HUDEP-2 (cell line): Measurements from ENCODE around the gene PAPSS1.
"Not testable (repeated sequence)": the region's sequence is repeated elsewhere in the genome, so short reads cannot be mapped to it uniquely, and the experiment has no call there.

ENCODE experiments used
- DNase-seq, 76 experiments: peaks; one replicate each; lab custom pipeline; 2025; ENCODE audit not compliant: unreplicated experiment in 76 of 76; lab: John Stamatoyannopoulos, UW

PAPSS1 gene

DNA sequence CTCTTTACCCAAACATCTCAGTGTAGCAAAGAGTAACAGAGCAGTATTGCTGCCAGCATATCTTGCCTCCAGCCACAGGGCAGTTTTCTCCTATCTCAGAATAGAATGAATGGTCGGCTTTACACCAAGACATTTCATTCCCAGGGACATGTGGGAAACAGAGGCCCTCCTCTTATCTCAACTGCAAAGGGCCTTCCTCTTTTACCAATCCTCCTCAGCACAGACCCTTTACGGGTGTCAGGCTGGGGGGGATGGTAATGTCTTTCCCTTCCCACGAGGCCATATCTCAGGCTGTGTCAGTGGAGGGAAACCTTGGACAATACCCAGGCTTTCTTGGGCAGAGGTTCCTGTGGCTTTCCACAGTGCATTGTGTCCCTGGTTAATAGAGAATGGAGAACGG is 9.0 kb upstream of the PAPSS1 start:
- not testable (repeated sequence) for DNase-seq

GRCh38 chr4:107726131-107726925 is 6.3 kb upstream of the PAPSS1 start:
- DNase-seq, result not testable (repeated sequence)

GRCh38 chr4:107725281-107725859 is 5.3 kb upstream of the PAPSS1 start:
- DNase-seq, result no peak

DNA sequence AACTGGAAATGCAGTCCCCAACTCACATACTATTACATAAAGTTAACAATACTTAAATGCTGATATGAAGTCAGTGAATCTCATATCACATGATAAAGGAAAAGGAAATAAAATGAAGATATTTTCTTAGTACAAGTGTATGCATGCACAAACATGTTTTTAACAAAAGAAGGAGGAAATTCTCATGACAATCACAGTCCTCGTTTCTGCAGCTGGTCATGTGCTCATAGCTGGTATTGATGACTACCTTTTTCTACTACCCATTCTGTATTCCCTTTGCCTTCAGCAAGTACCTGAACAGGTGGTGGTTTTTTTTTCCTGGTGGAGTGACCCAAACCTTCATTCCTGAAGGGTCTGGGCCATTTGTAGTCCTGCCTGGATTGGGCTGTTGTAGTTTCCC is 3.3 kb upstream of the PAPSS1 start:
- DNase-seq, result not testable (repeated sequence)

DNA sequence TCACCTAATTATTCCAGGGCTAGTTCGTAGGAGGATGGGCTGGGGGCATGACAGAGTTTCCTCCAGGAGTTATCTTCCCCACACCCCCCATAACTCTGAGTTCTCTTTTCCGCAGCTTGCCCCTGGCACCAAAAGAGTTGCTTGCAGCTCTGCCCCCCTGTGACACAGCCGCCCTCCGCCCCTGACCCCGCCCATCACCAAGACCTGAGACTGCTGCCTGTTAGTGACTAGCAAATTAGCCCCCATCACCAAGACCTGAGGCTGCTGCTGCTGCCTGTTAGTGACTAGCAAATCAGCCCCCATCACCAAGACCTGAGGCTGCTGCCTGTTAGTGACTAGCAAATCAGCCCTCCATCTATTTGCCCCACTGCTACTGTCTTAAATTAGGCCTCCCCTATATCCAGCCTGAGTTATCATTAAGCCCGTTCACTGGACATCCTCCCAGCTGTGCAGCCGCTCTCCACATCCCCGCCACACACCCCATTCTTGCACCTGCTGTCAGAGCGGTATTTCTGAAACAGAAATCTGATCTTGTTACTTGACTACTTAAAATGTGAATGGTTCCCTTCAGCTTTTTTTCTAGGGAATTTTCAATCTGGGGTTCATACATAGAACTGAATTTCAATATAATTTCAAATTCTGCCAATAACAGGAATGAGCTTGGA is 1.5 kb upstream of the PAPSS1 start:
- DNase-seq, result peak in 8 of 76 experiments; percentile 1 to 11 (median 4)

DNA sequence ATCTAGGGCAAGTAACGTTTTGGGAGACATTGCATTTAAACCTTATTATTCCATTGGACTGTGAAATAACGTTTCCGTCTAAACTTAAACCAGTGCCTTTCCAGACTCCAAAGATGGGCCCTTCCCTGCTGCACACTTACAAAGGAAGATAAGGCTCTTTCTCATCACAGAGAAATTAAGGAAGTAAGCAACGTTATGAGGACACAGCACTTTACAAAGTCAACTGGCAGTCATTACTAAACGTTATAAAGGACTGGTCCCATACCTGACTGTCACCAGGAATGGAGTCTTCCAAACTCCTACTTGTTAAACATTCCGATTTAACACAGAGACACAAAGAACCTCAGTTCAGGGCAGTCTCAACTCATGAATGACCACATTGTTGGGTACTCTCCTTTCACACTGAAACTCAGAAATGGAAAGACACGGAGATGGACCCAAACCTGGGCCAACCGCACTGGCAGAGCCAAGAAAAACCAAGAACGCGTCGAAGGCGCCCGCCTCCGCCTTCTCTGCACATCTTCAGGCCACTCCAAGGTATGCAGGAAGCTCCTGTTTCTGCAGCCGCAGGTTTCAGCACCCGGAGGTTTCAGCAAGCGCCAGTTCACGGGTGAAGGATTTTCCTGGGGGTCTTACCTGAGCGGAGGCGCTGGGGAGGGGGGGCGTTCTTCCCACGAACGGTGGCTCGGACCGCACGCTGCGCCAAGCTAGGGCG is 670 bp downstream of the PAPSS1 start:
- DNase-seq, result peak in 19 of 76 experiments; percentile 2 to 31 (median 14)

DNA sequence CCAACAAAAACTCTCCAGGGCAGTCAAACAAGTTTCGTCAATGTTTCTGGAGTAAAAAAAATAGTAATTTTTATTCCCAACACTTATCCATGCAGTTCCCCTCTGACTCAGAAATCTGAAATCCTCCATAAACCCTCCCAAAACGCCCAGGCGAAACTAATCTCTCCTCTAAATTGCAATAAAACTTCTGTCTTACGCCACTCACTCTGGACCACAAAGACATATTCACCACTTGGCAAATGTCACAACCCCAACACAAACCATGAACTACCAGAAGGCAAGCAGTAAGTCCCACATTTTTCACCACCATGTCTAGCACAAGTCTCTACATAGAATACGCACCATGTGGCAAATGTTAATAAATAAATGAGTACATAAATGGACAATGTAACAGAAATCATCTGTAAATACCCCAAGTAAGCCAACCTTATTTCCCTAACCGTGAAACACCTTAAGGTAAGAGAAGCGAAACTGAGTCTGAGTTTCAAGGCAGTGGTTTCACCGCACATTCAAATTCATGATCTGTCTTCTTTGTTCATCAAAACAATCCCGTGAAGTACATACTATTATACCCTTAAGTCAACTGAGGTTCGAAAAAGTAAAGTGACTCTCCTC is 1.6 kb downstream of the PAPSS1 start:
- no peak for DNase-seq

DNA sequence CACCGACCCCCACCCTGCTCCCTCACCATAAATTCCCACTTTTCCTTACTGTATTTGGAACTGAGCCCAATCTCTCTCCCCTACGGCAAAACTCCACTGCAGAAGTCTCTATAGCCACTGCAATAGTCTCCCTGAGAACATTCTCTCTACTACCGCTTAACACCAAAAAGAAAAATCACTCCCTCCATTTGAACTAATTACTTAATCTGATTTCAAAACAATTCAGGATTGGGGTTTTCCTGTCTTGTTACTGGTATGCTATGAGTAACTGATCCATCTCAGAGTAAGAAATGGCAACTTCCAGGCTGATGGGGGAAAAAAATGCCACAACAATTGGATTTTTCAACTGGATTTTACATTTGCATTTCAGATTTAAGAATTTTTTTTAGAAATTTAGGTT is 5.8 kb downstream of the PAPSS1 start:
- no peak for DNase-seq

DNA sequence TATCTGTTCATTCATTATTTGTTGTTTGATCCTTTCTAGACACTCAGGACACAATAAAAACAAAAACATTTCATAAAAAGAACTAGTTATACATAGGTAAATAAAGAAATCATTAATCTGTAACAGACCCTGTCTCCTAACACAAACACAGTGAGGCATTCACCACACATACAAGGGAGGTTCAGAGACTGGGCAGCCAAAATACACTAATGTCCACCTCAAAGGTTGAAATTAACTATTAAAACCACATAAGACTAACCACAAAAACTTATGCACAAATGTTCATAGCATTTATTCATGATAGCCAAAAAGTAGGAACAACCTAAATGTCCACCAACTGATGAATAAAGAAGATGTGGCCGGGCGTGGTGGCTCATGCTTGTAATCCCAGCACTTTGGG is 7.8 kb downstream of the PAPSS1 start:
- DNase-seq, result no peak

DNA sequence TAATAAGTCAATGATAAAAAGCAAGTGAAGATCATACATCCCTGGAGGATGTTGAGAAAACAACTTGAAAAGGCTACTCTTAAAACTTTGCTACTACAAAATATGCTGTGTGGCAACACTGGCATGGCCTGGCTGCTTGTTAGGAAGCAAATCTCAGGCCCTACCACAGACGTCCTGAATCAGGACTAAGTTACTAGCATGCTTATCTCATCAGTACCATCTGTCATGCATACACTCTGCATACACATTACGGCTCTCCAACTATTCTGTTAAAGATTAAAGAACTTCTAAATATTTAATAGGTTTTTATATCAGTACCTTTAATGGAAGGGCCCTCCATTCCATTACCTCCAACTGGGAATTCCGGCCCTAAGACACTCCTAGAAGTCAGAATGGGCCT is 8.2 kb downstream of the PAPSS1 start:
- DNase-seq, result no peak

GRCh38 chr4:107710493-107711459 is 9.3 kb downstream of the PAPSS1 start:
- no peak for DNase-seq

DNA sequence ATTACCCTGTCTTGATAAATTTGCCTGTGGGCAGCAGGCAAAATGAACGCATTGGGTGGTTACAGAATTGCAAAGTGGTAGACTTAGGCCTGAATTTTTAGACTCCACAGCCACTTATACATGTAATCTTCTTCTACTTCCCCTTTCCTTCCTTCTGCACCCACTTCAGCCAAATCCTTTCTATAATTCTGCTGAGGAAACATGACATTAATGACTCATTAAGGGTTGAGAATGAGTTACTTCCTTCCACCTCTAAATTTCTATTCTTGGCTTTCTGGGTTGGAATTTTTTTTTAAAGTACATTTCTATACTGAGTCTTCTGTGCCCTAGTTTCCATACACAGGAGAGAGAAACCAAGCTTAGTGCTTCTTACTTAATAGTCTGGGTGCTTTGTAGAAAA is 10.1 kb downstream of the PAPSS1 start:
- no peak for DNase-seq

GRCh38 chr4:107708225-107708624 is 11.8 kb downstream of the PAPSS1 start:
- DNase-seq, result no peak

DNA sequence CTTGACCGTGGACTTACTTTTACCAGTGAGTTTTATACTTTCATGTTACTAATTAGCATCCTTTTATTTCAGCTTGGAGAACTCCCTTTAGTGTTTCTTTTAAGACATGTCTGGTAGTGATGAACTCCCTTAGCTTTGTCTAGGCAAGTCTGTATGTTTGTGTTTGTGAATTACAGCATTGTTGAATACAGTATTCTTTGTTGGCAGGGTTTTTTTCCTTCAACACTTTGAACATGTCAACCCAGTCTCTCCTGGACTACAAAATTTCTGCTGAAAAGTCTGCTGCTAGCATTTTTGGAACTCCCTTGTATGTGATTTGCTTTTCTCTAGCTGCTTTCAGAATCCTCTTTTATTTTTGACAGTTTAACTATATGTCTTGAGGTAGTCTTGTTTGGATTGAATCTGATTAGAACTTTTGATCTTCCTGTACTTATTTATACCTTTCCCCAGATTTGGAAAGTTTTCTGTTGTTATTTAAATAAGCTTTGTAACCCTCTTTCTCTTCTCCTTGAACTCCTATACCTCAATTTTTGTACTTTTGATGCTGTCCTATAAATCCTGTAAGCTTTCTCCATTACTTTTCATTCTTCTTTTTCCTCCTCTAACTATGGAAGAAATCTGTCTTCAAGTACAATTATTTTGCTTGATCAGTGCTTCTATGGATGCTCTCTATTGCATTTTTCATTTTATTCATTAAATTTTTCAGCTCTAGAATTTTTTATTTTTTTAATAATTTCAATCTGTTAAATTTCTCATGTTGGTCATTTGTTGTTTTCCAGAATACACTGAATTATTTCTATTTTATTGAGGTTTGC is 14.1 kb downstream of the PAPSS1 start:
- DNase-seq, result no peak

DNA sequence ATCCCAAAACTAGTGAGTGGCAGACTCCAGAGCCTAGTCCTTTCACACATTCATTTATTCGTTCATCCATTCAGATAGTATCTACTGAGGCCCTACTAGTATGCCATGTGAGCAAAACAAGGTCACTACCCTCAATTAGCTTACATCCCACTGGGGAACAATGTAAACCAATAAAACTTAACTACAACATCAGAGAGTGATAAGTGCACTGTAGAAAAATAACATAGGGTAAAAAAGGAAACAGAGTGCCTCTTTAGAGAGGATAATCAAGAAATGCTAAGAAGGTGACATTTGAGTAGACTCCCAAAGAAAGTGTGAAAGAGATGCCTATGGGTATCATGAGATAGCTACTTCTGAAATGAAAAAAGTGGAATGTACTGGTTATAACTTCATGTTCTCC is 18.5 kb downstream of the PAPSS1 start:
- no peak for DNase-seq

GRCh38 chr4:107699466-107700206 is 20.4 kb downstream of the PAPSS1 start:
- no peak for DNase-seq

DNA sequence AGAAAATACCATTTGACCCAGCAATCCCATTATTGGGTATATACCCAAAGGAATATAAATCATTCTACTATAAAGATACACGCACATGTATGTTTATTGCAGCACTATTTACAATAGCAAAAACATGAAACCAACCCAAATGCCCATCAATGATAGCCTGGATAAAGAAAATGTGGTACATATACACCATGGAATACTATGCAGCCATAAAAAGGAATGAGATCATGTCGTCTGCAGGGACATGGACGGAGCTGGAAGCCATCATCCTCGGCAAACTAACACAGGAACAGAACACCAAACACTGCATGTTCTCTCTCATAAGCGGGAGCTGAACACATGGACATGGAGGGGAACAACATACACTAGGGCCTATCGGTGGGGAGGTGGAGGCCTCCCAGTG is 23.8 kb downstream of the PAPSS1 start:
- DNase-seq, result not testable (repeated sequence)

- DNase-seq, result no peak
These were observed 26.9 kb downstream of the PAPSS1 start for GRCh38 chr4:107693132-107693531.
